ENCODE results near the gene LAIR2.

LAIR2 gene

GRCh38 chr19:54530866-54531265, 28.2 kb downstream of the LAIR2 start:
- DNase-seq (ENCODE audit: extremely low read depth in 1 of 2, low read depth in 1 of 2), result no peak

GRCh38 chr19:54532528-54532927, 29.9 kb downstream of the LAIR2 start:
- no peak for DNase-seq (ENCODE audit: extremely low read depth in 1 of 2, low read depth in 1 of 2)

DNA sequence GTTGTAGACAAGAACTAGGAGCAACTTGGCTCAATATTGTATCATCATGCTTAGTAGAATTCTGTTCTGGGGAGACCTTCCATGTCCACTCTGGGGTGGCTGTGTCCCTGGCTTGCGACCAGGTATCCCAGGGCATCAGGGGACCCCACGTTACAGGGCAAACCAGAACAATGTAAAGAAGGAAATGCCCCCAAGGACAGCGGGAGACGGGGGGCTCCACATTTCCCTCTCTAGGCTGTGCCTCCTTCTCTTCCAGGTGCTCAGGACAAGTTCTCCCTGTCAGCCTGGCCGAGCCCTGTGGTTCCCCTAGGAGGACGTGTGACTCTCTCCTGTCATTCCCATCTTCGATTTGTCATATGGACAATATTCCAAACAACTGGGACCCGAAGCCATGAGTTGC, 30.8 kb downstream of the LAIR2 start:
- no peak for DNase-seq (ENCODE audit: extremely low read depth in 1 of 2, low read depth in 1 of 2)

DNA sequence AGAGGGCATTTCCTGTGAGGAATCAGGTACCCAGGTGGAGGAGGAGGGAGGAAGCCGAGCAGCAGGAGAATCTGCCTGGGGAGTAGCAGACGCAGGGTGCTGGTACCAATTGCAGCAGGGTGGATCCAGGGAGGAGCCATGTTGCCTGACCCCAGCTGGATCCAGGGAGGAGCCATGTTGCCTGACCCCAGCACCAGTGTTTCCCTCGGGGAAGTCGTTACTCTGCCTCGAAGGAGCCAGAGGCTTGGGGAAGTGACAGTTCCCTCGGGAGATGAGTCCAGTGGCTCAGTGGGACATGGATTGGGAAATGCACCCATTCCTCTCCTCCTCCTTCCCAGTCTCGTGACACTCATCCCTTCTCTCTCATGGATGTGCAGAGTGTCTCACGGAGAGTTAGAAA, 31.5 kb downstream of the LAIR2 start:
- no peak for DNase-seq (ENCODE audit: extremely low read depth in 1 of 2, low read depth in 1 of 2)

DNA sequence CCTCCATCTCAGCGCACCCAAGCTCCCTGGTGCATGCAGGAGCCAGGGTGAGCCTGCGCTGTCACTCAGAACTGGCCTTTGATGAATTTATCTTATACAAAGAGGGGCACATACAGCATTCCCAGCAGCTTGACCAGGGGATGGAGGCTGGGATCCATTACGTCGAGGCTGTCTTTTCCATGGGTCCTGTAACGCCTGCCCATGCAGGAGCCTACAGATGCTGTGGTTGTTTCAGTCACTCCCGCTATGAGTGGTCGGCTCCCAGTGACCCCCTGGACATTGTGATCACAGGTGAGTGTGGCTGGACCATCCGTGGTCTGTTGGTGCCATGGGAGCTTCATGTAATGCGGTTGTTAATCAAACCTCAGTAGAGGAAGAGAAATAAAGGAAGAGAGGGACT, 33.0 kb downstream of the LAIR2 start:
- DNase-seq (ENCODE audit: extremely low read depth in 1 of 2, low read depth in 1 of 2), result no peak

- no peak for DNase-seq (ENCODE audit: extremely low read depth in 1 of 2, low read depth in 1 of 2)
Measured at GRCh38 chr19:54536956-54537355, 34.3 kb downstream of the LAIR2 start.

DNA sequence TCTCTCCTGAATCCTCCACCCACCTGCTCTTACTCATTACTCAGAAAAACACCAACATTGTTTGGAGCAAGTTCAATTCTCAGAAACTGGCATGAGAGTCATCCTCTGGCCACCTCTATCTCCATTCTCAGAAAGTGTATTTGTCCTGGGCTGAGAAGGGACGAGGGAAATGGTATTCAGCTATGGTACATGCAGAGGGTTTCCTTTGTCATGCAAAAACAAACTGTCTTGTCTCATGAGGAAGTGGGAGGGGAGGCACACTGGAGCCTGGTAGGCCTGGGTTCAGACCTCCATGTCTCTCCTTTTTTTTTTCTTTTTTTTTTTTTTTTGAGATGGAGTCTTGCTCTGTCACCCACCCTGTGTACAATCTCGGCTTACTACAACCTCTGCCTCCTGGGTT, 39.1 kb downstream of the LAIR2 start:
- no peak for DNase-seq (ENCODE audit: extremely low read depth in 1 of 2, low read depth in 1 of 2)

GRCh38 chr19:54548806-54549205, 46.2 kb downstream of the LAIR2 start:
- no peak for DNase-seq (ENCODE audit: extremely low read depth in 1 of 2, low read depth in 1 of 2)

DNA sequence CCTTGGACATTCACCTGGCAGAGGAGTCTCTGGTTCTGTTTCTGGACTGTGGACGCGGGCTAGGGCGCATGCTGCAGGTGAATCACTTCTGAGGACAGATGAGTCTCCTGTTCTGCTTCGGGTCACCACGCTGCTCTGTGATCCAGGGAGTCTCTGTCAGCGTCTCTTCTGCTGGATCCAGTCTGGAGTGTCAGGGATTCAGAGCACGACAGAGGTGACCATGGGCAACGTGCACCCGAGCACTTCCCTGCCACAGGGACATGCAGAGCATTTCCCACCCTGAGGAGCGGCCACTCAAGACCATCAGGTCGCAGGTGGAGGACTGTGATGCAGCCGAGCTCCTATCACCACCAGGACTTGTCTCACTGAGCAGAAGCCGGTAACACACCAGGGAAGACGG, 46.6 kb downstream of the LAIR2 start:
- DNase-seq (ENCODE audit: extremely low read depth in 1 of 2, low read depth in 1 of 2), result no peak

DNA sequence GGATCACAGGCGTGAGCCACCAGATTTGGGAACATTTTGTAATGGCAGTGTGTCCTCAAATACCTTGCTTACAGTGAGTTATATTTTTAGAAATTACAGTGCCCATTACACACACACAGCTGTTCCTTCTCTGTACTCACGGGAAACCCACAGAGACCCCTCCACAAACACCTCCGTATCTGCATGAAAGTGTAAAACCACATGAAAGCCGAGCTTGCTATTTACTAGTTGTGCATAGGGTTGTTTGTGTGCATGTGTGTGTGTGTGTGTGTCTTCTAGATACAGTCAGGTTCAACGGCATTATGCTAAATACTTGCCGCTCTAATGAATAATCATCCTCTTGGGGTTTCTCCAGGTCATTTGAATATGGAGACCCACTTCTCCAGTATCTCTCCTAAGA, 48.7 kb downstream of the LAIR2 start:
- no peak for DNase-seq (ENCODE audit: extremely low read depth in 1 of 2, low read depth in 1 of 2)

GRCh38 chr19:54551950-54552912, 49.6 kb downstream of the LAIR2 start:
- DNase-seq (ENCODE audit: extremely low read depth in 1 of 2, low read depth in 1 of 2), result no peak

DNA sequence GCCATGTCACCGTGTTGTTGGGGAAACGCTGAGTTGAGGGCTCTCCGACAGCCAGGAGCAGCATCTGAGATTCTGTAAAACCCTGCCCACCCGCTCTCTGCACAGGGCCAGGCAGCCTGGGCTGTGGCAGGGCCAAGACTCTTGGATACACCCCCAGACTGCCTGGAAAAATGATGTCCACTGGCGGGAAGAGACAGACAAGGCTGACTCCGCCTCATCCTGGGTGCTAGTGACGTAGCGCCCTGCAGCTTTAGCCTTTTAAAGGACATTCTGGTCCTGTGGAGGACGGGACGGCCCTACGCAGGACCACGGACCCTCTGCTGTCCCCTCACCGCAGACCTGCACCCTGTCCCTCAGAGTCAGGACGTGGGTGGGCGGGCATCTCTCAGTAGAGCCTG, 50.3 kb downstream of the LAIR2 start:
- no peak for DNase-seq (ENCODE audit: extremely low read depth in 1 of 2, low read depth in 1 of 2)

GRCh38 chr19:54554006-54554405, 51.4 kb downstream of the LAIR2 start:
- DNase-seq (ENCODE audit: extremely low read depth in 1 of 2, low read depth in 1 of 2), result no peak

GRCh38 chr19:54554896-54555295, 52.3 kb downstream of the LAIR2 start:
- no peak for DNase-seq (ENCODE audit: extremely low read depth in 1 of 2, low read depth in 1 of 2)

GRCh38 chr19:54556194-54556593, 53.6 kb downstream of the LAIR2 start:
- no peak for DNase-seq (ENCODE audit: extremely low read depth in 1 of 2, low read depth in 1 of 2)

- no peak for DNase-seq (ENCODE audit: extremely low read depth in 1 of 2, low read depth in 1 of 2)
Measured at GRCh38 chr19:54558339-54558738, 55.7 kb downstream of the LAIR2 start.
